Stimulated activated CD4-positive, alpha-beta T cell treated with anti-CD3 and anti-CD28 coated beads, Interleukin-1b, Interleukin-23, amount 100 ng/mL, for 48 hours (primary cell): Measurements from ENCODE around the gene PDZK1IP1.
"Not testable (repeated sequence)": the region's sequence is repeated elsewhere in the genome, so short reads cannot be mapped to it uniquely, and the experiment has no call there.

Source experiments
- DNase-seq: peaks from one replicate; pipeline ENCODE4 v3.0.0-alpha.2; 2020

Gene PDZK1IP1

GRCh38 chr1:47179017-47179987 is 10.5 kb downstream of the PDZK1IP1 start:
- peak; percentile 84 for DNase-seq

- DNase-seq, result no peak
Measured at GRCh38 chr1:47178654-47179016, 11.2 kb downstream of the PDZK1IP1 start.

- no peak for DNase-seq
Measured at GRCh38 chr1:47178020-47178419, 11.8 kb downstream of the PDZK1IP1 start.

- peak; percentile 46 for DNase-seq
Measured at GRCh38 chr1:47175227-47175934, 14.5 kb downstream of the PDZK1IP1 start.

GRCh38 chr1:47174656-47175020 is 15.2 kb downstream of the PDZK1IP1 start:
- no peak for DNase-seq

- no peak for DNase-seq
Measured at GRCh38 chr1:47172782-47173181, 17.1 kb downstream of the PDZK1IP1 start.

- DNase-seq, result no peak
Measured at GRCh38 chr1:47164552-47164951, 25.3 kb downstream of the PDZK1IP1 start.

- DNase-seq, result no peak
Measured at GRCh38 chr1:47161298-47162040, 28.4 kb downstream of the PDZK1IP1 start.

- DNase-seq, result no peak
Measured at GRCh38 chr1:47160716-47161115, 29.1 kb downstream of the PDZK1IP1 start.

GRCh38 chr1:47157957-47158356 is 31.9 kb downstream of the PDZK1IP1 start:
- not testable (repeated sequence) for DNase-seq

GRCh38 chr1:47156457-47156856 is 33.4 kb downstream of the PDZK1IP1 start:
- not testable (repeated sequence) for DNase-seq

- not testable (repeated sequence) for DNase-seq
Measured at GRCh38 chr1:47149162-47149561, 40.7 kb downstream of the PDZK1IP1 start.

- DNase-seq, result no peak
Measured at GRCh38 chr1:47147047-47147785, 42.6 kb downstream of the PDZK1IP1 start.

GRCh38 chr1:47146495-47146894 is 43.3 kb downstream of the PDZK1IP1 start:
- not testable (repeated sequence) for DNase-seq

- DNase-seq, result not testable (repeated sequence)
Measured at GRCh38 chr1:47143654-47144053, 46.2 kb downstream of the PDZK1IP1 start.

GRCh38 chr1:47140358-47140757 is 49.5 kb downstream of the PDZK1IP1 start:
- DNase-seq, result not testable (repeated sequence)

- no peak for DNase-seq
Measured at GRCh38 chr1:47137925-47138615, 51.8 kb downstream of the PDZK1IP1 start.

GRCh38 chr1:47137198-47137597 is 52.6 kb downstream of the PDZK1IP1 start, which contains the start of gene CYP4A22:
Gene CYP4A22 (plus strand): TSS chr1:47137441. CDS start chr1:47137486, 45 bp downstream.
- no peak for DNase-seq
